Measurements from ENCODE around the gene PPM1H.
A peak's percentile ranks its signal among the peaks of the same experiment; 100 is the strongest.

The PPM1H gene

DNA sequence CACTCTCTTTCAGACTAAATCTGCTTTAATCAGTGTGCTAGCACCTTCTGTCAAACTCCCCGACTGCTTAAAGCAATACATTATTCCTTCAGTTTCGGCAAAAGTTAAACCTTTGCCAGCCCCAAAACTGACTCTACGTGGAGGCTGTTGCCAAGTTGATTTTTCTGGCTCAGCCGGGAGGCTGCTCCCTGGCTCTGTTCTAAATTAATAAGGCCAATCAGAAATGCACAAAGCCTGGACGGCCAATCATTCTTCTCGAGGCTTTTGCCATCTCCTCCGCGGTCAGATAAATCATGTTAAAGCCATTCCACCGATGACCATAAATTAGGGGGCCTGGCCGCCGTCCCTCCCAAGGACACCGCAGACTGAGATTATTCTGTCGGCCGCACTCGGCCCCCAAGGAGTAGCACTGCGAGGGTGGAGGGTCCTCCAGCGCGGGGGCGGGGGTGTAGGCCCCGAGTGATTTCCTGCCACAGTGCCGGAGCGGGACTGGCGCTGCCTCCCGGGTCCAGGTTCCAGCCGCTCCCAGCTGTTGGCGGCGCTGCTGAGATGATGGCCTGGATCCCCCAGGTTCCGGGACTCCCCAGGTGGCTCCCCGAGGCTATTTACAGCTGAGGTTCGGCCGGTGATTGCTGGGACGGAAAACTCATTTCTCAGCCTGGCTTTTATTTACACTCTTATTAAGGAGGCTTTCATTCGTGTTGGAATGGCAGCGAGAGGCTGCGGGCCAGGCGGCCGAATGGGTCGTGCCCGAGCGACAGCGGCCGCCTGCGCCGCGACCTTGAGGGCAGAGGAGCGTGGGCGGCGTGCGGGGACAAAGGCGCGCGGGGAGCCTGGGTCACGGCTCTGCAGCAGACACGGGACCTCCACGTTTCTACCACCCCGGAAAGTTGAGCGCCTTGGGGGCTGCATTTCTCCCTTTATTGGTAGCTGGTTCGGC lies 303.2 kb downstream of the PPM1H start:
- DNase-seq, result peak; percentile 27

DNA sequence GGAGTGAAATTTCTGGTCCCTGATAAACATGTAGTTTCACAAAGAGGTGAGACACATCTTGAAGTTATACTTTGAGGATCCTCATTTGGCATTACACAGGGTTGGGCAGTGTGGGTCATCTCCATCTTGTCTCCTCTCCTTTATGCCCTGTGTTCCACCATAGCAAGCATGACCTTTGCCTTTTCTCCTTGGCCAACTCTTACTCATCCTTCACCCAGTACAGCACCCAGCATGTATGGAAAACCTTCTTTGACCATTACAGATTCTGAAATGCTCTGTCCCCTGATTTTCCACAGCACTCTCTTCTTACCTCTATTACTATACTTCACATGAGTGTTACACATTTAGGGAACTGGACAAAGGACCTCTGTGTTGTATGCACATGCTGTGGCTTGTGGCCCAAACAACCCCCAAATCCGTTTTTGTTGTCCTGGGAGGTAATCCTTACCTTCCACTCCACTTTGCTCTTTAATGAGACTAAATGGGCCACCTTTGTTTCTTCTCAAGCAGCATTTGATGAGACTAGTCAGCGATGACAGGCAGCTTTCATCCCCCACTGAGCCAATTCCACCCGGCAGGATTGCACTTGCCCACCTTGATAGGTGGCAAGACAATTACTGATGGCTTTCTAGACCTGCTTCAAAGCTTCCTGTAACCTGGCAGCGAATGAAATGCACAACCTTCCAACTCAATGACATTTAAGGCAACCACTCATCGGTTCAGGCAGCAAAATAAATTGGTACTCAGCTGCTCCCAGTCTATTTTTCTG lies 304.8 kb downstream of the PPM1H start:
- no peak for DNase-seq

DNA sequence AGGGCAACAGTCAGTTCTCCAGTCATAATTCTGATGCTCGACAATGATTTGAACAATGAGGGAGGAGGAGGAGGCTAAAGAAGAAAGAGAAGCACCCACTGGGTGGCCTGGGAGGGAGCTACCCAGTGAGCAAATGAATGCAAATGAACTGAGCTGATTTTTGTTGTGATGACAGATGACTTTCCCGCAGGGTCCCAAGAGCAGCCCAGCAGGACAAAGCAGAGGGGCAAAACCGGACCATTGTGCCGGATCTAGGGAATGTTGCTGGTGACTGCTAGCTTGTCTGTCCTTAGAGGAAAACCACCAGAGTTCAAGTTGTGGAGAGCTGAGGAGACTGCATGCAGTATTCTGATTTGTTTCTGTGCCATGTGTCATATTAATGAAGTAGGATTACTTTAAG lies 305.5 kb downstream of the PPM1H start:
- DNase-seq, result no peak

DNA sequence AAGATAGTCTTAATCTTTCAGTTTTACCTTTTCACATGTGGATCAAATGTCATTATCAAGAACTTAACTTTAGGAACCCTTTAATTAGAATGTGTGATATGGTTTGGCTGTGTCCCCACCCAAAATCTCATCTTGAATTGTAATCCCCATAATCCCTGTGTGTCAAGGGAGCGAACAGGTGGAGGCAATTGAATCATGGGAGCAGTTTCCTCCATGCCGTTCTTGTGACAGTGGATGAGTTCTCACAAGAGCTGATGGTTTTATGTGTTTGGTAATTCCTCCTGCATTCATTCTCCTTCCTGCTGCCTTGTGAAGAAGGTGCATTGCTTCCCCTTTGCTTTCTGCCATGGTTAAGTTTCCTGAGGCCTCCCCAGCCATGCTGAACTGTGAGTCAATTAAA lies 307.8 kb downstream of the PPM1H start:
- no peak for DNase-seq

DNA sequence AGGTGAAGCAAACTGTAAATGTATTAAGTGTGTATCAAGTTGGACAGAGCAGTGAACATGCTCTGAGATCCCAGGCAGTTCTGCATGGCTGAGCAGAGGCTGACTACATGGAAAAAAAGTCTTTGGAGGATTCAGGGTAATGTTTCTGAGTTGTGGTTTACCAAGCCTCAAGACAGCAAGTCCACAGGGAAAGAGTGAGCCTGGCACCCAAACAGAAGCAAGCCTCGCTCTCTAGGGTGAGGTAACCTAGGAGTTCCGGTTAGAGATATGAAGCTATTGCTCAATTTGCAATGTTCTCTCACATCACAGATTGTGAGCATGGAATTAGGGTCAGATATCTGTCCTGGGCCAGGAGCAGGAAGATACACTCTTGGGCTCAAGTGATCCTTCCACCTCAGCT lies 309.7 kb downstream of the PPM1H start:
- peak; percentile 66 for DNase-seq

DNA sequence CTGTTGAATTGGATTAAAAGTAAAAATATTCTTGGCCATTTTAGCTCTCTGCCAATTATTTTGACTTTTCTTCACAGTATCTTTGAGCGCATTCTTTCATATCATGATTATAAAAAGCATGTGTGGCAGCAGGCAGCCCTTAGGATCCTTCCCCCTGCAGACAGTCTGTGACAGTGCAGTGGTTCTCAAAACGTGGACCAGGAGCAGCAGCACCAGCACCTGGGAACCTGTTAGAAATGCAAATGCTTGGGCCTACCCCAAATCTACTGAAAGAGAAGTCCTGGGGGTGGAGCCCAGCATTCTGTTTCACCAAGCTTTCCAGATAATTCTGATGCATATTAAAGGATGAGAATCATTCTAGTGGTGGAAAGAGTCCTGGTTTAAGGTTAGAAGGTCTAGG lies 312.8 kb downstream of the PPM1H start:
- DNase-seq, result no peak

DNA sequence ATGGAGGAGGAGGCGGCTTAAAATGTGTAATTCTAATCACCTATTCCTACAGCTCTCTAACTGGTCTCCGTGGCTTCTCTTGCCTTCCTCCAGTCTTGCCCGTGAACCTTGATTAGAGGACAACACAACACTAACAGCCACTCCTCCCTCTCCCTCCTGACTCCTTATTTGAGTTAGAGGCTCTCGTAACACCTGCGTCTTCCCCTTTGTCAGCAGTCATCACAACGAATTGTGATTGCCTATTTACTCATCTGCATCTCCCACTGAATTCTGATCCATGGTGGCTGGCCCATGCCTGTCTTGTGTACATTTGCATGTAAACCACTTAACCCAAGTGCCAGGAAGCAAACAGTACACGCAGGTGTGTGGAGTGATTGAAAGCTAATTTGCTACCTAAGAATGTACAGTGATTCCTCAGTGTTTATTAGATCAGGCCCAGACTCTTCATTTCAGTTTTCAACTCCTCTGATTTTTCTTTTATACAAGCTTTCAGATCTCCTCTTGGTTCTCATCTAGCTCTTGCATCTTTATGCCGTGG lies 313.8 kb downstream of the PPM1H start:
- DNase-seq, result no peak

DNA sequence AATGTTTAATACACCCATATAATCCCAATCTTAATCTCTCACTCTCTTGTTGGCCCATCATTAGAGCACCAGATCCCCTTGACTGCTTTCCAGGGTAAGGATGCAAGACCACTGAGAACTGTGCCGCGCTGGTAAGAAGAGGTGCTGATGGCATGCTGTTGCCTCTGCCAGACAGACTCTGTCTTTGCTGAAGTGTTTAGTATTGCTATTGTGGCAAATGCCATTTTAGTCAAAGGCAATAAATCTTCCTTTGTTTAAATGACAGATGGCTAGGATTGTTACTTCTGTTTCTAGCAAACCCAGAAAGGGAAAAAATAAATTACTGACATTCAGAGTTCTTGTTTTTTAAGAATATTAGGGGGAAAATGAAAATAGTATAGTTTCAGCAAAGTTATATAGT lies 316.0 kb downstream of the PPM1H start:
- DNase-seq, result no peak

DNA sequence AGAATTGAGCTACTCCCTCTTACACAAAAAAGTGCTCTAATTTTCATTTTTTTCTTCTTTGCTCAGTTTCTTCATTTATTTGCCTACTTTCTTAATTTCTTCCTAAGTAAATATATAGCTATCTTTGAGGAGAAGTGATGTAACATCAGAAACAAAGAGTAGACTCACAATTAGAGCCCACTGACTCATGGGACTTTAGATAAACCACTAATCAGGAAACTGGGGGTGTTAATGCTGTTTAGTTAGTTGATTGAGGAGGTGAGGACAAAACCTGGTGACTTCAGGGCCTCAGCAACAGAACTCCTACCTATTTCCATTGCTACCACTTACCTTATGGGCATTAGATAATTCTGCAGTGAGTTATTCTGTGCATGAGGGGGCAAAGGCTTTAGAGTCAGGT lies 316.6 kb downstream of the PPM1H start:
- no peak for DNase-seq

DNA sequence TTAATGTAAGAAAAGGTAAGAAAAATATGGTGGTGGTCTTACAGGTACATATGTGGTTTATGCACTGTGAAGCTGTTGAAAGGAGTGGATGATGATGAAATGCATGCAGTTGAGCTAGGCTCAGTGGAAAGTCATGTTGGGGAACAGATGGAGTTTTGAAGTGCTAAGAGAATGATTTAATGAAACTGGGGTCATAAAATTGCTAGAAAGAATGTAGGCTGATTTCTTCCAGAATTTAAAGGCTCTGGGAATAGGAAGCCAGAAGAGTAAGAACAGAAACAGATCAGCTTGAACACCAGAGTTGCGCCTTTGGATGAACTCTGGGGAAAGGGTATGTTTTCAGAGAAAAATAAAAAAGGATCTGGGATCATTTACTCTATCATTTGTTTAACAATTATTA lies 321.9 kb downstream of the PPM1H start:
- no peak for DNase-seq

DNA sequence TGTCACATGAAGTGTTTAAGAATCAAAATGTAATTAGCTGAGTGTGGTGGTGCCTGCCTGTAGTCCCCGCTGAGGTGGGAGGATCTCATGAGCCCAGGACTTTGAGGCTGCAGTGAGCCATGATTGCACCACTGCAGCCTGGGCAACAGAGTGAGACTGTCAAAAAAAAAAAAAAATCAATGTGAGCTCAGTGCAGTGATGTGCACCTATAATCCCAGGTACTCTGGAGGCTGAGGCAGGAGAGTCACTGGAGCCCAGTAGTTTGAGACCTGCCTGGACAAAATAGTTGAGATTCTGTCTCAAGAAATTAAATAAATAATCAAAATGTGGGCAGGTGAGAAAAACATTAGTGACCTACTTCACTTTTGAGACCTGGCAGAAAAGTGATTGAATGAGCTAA lies 328.3 kb downstream of the PPM1H start:
- no peak for DNase-seq

DNA sequence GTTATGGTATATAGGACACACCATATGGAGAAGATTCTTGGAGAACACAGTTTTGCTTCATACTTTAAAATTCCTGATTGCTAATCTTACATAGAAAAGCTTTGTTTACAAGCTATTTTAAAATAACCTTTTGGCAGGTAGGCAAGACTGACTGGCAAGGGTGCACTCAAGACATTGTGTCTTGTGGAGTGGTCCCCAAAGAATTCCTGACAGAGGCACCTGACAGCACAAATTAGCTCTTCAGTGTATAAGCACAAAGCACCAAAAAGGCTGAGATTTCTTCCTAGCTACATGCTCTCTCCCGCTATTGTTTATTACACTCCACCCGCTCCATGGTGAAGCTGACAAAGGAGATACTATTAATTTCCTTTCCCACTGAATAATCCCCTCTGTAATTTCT lies 329.0 kb downstream of the PPM1H start:
- DNase-seq, result no peak

DNA sequence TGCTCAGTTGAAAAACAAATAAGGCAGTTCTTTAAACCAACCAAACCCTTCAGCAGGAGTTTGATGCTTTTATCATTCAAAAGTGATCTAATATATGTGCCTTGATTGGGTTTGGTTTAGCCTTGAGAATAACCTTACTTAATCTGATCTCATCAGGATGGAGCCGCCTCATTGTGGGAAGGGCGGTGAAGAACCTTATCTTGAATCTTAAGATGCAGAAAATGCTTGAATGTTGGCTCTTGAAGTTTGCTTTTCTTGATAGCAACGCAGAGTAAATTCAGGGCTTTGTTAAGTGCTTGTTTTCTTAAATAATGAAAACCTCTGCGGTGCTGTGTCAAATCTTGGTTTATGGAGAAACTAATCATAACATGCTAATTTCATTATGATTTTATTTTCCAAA lies 330.1 kb downstream of the PPM1H start:
- DNase-seq, result peak; percentile 58

DNA sequence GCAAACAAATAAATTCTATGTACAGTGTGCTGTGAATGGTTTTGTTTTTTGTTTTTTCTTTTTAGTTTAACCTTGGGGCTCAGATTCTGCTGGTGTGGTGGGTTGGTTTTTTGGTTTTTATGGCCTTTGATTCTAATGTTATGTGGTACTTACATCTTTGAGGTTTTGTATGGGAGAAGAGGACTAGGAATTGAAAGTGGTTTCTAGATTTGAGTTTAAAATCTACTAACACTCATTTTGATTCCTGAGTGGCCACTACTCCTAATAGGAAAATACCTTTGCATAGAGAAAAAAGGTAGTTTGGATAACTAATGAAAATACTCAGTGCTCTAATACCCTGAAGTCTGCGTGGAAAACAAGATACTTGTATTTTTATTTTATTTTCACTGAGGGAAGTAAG lies 330.6 kb downstream of the PPM1H start:
- DNase-seq, result peak; percentile 16

DNA sequence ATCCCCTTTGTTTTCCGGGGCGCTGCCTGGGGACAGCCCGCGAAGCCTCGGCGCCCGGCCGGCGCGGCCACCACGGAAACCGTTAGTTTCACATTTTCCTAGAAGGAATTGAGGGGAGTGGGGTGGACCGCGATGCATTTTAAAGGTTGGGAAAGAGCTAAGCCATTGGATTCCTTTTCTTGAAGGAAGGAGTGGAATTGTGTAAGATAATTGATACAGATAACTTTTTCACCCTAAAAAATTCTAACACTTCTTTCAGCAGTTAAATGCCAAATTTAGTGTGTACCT lies 331.2 kb downstream of the PPM1H start:
- DNase-seq, result no peak

DNA sequence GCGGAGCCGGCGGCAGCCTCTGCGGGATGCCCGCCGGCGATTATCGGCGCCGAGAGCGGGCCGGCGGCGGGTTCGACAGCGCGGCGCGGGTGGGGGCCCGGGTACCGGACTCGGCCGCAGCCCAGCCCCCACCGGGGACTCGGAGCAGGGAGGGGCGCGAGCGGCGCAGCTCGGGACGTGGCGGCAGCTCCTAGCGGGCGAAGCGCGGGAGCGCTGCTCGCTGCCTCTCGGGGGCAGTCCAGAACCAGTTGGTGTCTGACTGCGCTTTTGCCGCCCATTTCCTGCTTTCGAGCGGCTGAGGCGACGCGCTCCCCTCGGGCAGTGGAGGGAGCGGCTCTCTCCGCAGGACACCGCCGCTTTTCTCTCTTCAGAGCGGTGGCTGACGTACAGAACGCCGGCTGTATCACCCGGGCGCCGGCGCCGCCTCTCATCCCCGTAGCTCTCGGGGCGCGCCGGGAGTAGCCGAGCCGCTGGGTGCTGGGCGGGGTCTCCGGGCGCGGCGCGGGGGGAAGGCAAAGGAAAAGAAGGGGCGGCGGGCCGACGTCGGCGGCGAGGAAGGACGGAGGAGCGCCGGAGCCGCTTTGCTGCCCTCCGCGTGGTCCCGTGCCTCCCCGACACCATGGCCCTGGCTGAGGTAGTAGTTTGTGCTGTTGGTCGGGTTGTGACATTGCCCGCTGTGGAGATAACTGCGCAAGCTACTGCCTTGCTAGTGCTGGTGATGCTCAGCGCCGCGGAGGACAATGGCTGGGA lies 331.7 kb downstream of the PPM1H start:
- DNase-seq, result peak; percentile 90

DNA sequence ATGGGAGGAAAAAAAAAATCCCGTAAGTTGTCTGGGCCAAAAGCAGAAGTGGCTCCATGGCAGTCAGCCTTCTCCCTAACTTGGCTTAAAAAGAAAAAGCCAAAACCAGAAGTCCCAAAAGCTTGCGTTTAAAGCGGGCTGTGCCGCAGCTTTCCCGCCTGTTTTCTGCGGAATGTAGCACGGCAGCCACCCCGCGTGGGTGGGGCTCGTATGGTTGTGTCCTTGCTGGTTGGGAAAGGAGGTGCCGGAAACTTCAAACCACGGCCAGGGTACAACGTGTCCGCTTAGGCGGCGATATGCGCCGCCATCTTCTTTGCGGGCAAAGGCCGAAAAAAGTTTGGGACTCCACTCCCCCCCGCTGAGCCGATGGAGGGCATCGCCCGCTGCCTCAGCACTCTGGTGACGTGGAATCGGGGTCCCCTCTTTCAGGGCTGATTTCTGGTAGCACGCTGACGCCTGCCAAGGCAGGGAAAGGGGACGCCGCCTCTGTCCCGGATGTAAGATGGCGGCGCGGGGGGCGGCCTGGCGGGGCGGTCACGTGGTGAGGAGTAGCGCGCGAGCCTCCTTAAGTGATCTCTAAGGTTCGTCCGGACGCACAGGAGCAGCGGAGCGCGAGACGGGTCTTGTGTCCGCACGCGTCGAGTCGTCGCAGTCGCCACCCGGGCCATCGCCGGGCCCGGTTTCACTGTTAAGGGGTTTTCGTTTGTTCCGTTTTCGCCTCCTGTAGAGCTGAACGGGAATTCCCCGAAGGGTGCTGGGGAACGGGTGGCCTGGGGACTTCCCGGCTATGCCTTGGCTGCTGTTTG lies 332.5 kb downstream of the PPM1H start:
- peak; percentile 95 for DNase-seq

DNA sequence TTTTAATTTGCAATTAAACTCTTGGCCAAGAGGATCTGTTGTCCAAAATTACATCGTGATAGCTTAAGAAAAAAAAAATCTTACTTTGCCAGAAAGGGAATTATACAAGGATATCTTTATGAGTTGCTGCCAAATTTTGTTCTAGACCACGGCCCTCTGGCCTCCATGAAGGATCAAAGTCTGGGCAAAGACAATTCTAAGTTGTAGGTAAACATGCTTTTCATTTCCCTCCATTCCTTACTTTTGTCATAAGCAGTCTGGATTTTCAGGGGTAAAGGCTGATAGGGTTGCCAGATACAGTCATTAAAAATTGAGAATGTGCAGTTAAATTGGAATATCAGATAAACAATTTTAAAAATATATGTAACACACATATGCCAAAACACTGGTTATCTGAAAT lies 333.2 kb downstream of the PPM1H start:
- DNase-seq, result no peak

DNA sequence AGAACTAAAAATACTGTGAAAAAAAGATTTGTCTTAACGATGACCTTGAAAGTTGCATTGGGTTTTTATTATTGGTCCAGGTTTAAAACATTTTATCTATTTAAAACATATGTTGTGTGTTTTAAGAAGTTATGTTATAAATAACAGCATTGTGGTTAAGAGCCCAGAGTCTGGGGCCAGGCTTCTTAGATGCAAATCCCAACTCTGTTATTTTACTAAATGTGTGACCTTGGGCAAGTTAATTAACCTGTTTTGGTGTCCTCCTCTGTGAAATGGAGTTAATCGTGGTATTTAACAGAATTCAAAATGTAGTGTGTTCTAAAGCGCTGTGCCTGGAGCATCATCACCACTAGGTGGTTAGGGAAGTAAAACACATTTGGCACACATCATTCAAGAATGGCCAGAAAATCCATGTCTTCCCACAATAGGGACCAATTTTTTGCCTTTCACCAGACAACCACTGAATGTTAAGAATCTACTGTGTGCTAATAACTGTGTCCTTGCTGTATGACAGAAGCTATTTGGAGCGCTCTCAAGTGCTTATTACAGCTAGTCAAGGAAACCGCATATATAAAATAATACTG lies 335.0 kb downstream of the PPM1H start:
- DNase-seq, result no peak

DNA sequence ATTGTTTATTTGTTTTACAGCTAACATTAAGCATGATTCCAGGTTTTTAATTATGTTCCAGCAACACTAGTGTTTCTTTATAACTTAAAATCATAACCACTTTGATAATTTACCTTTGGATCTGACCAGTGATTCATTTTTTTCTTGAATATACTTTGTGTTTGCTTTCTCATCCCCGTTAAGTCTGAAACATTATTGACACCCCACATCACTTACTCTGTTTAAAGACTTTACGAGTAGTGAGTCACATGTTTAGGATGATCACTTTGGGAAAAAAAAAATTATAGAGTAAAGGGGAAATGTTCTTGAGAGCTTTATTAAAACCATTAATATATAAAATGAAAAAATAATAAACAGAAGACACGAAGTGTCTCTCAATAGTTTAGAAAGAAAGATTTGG lies 336.1 kb downstream of the PPM1H start:
- no peak for DNase-seq

DNA sequence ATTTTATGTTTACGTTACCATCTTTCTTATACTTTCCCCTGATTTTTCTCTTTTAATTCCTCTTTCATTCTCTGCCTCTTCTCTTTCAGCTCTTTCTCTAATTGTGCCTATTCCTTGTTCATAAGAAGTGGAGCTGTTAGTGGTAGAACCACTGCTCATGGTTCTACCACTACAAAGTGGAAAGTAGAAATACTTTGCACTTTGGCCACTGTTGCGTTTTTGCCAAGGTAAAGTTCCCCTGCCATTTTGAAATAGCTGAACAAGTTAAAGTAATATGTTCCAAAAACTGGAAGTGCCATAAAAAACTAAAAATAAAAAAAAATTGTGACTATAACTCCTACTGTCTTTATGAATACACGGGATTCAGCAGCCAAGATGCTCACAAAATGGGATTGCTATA lies 337.7 kb downstream of the PPM1H start:
- no peak for DNase-seq

Data from inflammatory macrophage treated with lipopolysaccharide for 4 hours (primary cell).